Testis (tissue), 3 donors: ENCODE results near the gene DGKD. TPM values are rescaled to one million over a fixed set of nuclear protein-coding genes. Genes with fewer than 3 reads are reported as not detected.

Source experiments
- DNase-seq: peaks from one replicate; pipeline ENCODE4 v3.0.0-alpha.2; 2019
- H3K27ac ChIP-seq, 2 donors: fragments of 200-600 bp; sonication (generic); one replicate each; pipeline ENCODE4 v1.5.1; 2019
- H3K27me3 ChIP-seq: fragments of 200-600 bp; sonication (generic); one replicate; pipeline ENCODE4 v1.5.1; 2019
- H3K36me3 ChIP-seq: fragments of 200-600 bp; sonication (generic); one replicate; pipeline ENCODE4 v1.5.1; 2017; ENCODE audit warnings: low read depth; ENCODE audit errors: missing control alignments
- H3K4me1 ChIP-seq: fragments of 200-600 bp; sonication (generic); one replicate; pipeline ENCODE4 v1.5.1; 2019
- H3K4me3 ChIP-seq, 2 donors: fragments of 200-600 bp; sonication (generic); one replicate each; pipeline ENCODE4 v1.5.1; 2017 to 2019
- H3K9me3 ChIP-seq: fragments of 200-600 bp; sonication (generic); one replicate; pipeline ENCODE4 v1.5.1; 2017
- CTCF ChIP-seq, 3 experiments: fragments of 450-650 bp in 2 of 3; fragments of 200-600 bp in 1 of 3; sonication (generic) in 1 of 3; IDR thresholded peaks; one replicate each; pipeline ENCODE4 v1.5.1; 2016 to 2019; ENCODE audit warnings: antibody characterized with exemption in 3 of 3, mild to moderate bottlenecking in 2 of 3, moderate library complexity in 1 of 3
- POLR2A ChIP-seq: fragments of 450-650 bp; IDR thresholded peaks from one replicate; pipeline ENCODE4 v1.6.1; 2017; ENCODE audit warnings: antibody characterized with exemption, mild to moderate bottlenecking, moderate library complexity
- WGBS, 2 donors: methylation state at CpG; one replicate each; pipeline ENCODE4 v1.1.5; 2018; 5-methylcytosine and 5-hydroxymethylcytosine counted together
- intact Hi-C: fragments of 100-400 bp; cut with DNase I; formaldehyde crosslinking; loops from one replicate; pipeline ENCODE4 v1.15.1; 2023; ENCODE audit warnings: low total_unique reads
- polyA plus RNA-seq: library from polyadenylated mRNA; stranded (reverse); fragments of 350-450 nt; fragmentation: Illumina TruSeq; extraction: RNeasy Lipid Tissue Mini Kit (QIAGEN cat#74804); gene quantifications from one replicate; pipeline ENCODE4 v1.2.3, GENCODE V29; 2014; ENCODE audit warnings: low read depth, low replicate concordance; ENCODE audit not compliant: insufficient read depth
- total RNA-seq, 2 donors: library from RNA; depleted of rRNA; stranded (reverse); fragments of >200 nt; gene quantifications; one replicate each; pipeline ENCODE4 v1.2.3, GENCODE V29; 2016

DGKD gene
- total and polyA plus RNA-seq, 3 donors from 2014 or later = 65.1 to 80.1 (median 66.7) TPM

GRCh38 chr2:233460726-233461441 lies 106.6 kb downstream of the DGKD start:
- H3K27me3 ChIP-seq = no peaks in the 10 kb centered on the region
- H3K4me3 ChIP-seq = no peak overlapping the region
- no peaks in the 10 kb centered on the region for H3K4me1 ChIP-seq
- H3K9me3 ChIP-seq = no peaks in the 10 kb centered on the region
- DNase-seq = no peak
- H3K27ac ChIP-seq = no peak overlapping the region
- intact Hi-C loops = no loop called here
- TF ChIP-seq CTCF (IDR thresholded peaks at IDR 0.05) = no peak
- no peak for TF ChIP-seq POLR2A
- no peaks in the 10 kb centered on the region for H3K36me3 ChIP-seq
- 91 to 93% methylated on average over 32 of the region's 32 CpGs for WGBS, 2 donors

GRCh38 chr2:233461481-233461891 lies 107.2 kb downstream of the DGKD start:
- no peaks in the 10 kb centered on the region for H3K27me3 ChIP-seq
- no peaks in the 10 kb centered on the region for H3K9me3 ChIP-seq
- no peaks in the 10 kb centered on the region for H3K36me3 ChIP-seq
- DNase-seq = no peak
- 88 to 95% methylated on average over 7 to 8 of the region's 8 CpGs for WGBS, 2 donors
- no peak overlapping the region for H3K4me3 ChIP-seq
- TF ChIP-seq CTCF (IDR thresholded peaks at IDR 0.05) (no peak), POLR2A (no peak)
- H3K4me1 ChIP-seq = no peaks in the 10 kb centered on the region
- no peak overlapping the region for H3K27ac ChIP-seq
- intact Hi-C loops = no loop called here

GRCh38 chr2:233462202-233462785 lies 108.0 kb downstream of the DGKD start:
- intact Hi-C loops = no loop called here
- DNase-seq = no peak
- Histone ChIP-seq H3K9me3 (no peaks in the 10 kb centered on the region), H3K27ac (no peak overlapping the region), H3K36me3 (no peaks in the 10 kb centered on the region), H3K27me3 (no peaks in the 10 kb centered on the region), H3K4me3 (no peak overlapping the region), H3K4me1 (no peaks in the 10 kb centered on the region)
- TF ChIP-seq POLR2A (no peak), CTCF (IDR thresholded peaks at IDR 0.05) (no peak)
- 93 to 94% methylated on average over 25 of the region's 25 CpGs for WGBS, 2 donors

GRCh38 chr2:233462826-233463470 lies 108.7 kb downstream of the DGKD start:
- Histone ChIP-seq H3K36me3 (no peaks in the 10 kb centered on the region), H3K4me1 (no peaks in the 10 kb centered on the region), H3K27me3 (no peaks in the 10 kb centered on the region), H3K27ac (no peak overlapping the region), H3K9me3 (no peaks in the 10 kb centered on the region), H3K4me3 (no peak overlapping the region)
- WGBS, 2 donors = 88 to 98% methylated on average over 16 to 21 of the region's 21 CpGs
- intact Hi-C loops = no loop called here
- TF ChIP-seq POLR2A (no peak), CTCF (IDR thresholded peaks at IDR 0.05) (no peak)
- DNase-seq = no peak
